DMS 273 (cell line): ENCODE data around the gene EIF4E1B.
A peak's percentile ranks its signal among the peaks of the same experiment; 100 is the strongest.

Experiments used
- DNase-seq: peaks from one replicate; lab custom pipeline; 2025; ENCODE audit not compliant: unreplicated experiment; lab: John Stamatoyannopoulos, UW

EIF4E1B gene

DNA sequence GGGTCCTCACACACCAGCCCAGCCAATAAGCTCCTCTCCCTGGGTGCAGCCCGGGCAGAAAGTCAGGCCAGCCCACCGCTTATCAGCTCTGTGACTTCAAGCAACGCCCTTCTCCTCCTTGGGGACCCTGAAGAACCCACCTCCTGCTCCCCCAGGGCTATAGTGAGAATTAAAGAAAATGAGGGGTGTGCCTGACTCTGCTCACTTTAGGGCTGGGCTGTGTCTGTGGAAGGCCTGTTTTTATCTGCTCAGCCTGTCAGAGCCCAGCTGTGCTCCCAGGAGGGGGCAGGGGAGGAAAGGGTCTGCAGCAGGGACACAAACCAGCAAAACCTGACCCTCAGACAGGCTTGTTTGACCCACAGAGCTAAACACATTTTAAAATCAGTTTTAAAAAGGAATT lies 24.4 kb upstream of the EIF4E1B start:
- peak; percentile 43 for DNase-seq

DNA sequence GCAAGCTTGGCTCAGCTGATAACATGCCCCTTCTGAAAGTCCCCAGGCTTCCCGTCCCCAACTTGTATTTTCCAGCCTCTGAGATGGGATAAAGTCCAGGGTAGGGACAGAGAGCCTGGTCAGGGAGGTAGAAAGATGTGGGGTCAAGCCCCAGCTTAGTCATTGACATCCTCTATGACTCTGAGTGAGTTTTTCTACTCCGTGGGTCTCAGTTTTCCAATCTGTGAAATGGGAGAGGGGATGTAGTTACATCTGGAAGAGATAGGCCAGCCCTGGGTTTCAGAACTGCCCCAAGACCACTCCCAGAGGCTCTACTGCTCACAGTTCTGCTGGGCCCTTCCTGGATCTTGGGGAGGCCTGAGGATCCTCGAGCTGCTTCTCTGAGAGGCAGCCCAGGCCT lies 23.6 kb upstream of the EIF4E1B start:
- DNase-seq: no peak

DNA sequence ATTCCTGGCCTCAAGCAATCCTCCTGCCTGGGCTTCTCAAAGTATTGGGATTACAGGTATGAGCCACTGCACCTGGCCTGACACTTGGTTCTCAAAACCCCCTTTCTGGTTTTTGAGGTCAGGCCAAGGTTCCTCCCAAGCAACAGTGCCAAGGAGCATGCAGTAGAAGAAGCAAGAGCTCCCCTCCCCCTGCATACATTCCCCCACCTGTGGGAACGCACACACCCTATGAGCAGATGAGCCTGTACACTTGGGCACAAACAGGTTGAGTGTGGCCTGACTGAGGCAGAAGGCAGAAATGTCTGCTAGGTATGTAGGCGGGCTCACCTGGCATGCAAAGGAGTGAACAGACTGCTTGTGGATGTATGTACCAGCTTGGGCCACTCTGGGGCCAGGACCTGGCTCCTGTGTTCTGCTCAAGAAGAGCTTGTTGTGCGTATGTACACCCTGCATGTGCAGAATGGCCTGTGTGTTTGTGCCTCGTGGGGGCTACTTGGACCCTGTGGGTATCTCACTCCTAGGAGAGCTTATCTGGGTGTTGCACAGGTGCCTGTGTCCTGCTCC lies 22.3 kb upstream of the EIF4E1B start:
- DNase-seq: no peak

DNA sequence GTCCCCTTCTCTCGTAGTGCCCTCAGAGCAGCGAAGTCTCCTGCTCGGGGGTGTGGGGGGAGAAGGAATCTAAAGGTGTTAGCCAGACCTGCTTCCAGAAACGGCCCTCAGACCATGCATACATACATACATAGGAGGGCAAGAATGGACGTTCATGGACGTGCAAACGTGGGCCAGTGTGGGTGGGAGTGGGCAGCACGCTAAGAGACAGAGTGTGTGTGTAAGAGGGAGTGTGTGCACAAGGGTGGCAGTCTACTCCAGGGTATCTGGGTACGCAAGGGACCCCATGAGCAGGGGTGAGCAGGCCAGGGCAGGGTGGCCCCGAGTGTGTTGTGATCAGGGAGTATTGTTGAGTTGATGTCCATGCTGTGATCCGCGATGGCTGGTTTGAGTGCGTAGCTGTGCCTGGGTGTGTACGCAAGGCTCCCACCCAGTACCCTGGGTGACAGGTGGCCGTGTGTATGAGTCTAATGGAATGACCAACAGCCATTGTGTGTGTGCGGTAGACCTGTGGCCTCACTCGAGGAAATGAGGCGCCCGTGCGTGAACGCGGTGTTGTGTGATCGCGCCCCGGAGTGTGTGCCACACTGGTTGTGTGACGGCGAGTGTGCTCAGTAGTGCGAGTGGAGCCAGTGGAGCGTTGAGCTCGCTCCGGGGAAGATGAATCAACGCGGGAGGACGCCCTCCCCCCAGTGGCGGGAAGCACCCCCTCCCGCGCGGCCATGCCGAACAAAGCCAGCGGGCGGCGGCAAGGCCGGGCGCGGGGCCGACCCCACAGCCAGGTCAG lies 21.3 kb upstream of the EIF4E1B start:
- DNase-seq: peak; percentile 71

DNA sequence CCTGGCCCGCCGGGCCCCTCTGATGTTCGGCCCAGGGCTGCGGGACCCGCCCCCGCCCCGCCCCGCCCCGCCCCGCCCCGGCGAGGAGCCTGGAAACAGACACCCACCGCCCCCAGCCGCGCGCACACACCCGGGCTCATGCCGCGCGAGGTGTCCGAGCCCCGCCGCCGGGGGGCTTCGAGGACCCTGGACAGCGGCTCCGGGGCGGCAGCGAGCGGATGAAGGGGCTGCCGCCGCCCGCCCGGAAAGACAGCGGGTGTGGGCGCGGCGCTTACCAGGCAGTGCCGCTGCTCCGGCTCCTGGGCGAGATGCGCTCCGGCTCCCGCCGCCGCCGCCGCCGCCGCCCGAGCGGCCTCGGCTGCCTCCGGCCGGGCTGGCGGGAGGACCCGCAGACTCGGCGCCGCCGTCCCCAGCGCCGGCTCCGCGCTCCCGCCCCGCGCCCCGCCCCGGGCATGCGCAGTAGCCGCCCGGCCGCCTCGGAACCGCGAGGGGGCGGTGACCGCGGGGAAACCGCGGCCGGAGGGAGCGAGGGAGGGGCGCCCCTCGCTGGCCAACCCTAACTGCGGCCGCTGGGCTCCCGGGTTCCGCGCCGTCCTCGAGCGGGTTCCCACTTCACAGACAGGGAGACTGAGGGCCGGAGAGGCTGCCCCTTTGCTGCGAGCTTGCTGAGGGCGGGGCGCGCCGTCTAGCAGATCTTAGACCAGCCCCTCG lies 20.6 kb upstream of the EIF4E1B start, which contains the start of gene GPRIN1:
Gene GPRIN1, minus strand, starts transcription at position 433 of the 711 bp plus-strand sequence. CDS start 10,322 bp downstream, outside the sequence.
- DNase-seq: peak; percentile 90

DNA sequence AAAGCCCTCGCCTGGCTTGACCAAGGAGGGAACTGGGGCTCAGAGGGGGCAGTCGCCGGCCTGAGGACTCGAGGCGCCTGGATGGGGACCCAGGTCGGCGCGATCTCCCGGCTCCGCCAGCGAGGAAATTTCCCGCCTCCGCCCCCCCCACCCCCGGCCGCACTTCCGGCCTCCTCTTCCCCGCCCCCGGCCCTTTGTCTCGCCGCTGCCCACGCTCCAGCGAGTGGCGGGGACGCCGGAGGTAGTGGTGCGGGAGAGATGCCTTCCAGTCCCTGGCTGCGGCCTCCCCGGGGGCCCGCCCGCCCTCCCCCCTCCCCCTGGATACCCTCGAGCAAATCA lies 20.1 kb upstream of the EIF4E1B start:
- peak; percentile 67 for DNase-seq

DNA sequence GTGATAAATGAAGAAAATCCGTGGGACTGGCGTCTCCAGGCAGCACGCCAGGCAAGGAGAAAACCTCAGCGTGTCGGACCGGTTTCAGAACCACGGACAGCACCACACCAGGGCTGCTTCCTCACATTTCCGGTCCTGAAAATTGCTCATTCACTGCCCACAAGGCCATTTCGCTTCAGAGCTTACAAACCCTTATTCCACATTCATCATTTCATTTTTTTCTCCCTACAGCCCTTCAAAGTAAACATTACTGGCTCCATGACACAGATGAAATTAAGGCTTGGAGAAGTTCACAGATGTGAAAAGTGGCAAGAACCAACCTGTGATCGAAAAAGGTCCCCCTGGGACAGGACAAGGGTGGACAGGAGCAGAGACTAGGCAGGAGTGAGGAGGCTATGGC lies 19.0 kb upstream of the EIF4E1B start:
- DNase-seq: peak; percentile 55

DNA sequence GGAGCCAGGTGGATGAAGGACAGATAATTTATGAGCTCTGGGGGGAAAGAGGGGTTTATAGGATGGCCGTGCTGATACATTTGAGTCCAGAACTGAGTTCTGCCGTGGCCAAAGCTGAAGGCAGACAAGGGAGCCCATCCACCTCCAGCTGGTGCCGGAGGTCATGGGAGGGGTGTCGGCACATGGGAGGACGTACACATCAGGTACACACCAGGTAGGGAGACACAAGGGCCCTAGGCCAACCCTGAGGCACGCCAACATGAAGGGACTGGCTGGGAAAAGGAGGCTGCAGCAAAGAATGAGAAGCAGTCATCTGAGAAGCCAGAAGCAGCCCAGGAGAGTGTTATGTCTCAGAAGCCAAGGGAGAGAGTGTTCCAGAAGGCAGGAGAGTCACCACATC lies 18.5 kb upstream of the EIF4E1B start:
- no peak for DNase-seq

DNA sequence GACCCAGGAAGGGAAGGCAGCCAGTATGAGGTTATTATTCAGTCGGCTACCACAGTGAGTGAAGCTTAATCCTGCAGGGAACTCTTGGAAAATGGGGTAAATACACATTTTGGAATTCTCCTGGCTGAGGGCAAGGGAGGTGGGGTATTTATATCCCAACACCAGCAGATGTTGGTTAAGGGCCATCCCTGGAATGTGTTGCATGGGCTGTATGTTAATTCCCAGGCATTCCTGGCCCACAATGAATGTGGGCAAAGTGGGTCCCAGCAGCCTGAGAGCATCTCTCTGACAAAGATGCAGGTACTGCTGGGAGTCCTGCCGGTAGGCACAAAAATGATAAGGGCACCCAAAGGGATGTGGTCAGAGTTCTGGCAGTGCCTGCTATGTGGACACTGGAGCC lies 17.6 kb upstream of the EIF4E1B start:
- no peak for DNase-seq

DNA sequence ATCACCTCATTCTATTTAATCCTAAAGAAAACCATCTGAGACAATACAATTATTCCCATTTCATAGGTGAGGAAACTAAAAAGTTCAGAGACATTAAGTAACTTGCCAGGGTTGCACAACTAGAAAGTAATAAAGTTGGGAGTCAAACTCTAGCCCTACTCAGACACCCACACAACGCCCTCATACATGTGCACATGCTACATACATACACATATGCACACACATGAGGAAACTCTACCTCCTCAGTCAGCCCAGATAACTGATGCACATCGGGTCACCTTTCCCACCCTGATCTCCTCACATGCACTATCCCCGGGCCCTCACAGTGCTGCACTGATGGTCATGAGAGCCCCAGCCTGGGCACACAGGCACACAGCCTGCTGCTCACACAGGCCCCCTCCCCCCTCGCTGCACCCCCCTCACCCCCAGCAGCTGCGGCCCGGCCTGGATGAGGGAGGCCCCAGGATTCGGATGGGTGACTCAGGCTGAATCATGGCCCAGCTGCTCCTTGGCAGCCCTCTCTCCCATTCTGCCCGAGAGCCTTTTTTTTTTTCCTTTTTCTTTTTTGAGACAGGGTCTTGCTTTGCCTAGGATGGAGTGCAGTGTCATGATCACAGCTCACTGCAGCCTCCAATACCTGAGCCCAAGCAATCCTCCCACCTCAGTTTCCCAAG lies 15.5 kb upstream of the EIF4E1B start:
- peak; percentile 79 for DNase-seq

DNA sequence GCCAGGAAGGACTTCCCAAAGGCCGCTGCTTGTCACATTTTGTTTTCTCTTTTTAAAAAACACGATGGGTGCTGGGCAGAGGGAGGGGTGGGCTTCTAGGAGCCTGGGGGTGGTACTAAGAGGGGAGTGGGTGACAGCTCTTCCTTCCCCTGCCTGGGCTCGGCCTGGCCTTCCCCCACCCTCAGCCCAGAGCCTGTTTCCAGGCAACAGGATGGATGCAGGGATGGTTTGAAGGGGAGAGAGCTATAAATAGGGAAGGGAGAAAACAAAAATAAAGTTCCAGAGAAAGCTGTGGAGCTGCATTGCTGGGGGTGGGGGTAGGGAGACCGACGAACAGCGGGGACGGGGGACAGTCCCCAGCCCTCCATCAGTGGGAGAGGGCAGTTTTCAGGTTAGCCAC lies 14.0 kb upstream of the EIF4E1B start:
- DNase-seq: no peak

DNA sequence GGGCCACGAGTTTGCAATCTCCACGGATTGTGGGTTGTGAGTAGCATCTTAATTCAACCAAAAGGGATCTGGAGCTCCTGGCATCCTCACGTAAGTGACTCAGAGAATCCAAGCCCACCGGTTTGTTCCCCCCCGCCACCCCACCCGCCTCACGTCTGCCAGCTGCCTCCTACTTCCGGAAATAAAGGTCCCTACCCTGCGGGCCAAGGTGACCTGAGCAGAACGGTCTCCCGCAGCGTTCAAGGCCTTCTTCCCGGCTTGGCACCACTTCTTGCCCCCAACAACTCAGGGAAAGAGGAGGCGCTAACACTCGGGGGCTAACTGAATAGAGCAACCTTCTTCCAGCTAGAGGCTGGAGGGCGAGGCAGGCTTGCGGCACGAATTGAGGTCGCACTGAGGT lies 11.7 kb upstream of the EIF4E1B start:
- DNase-seq: no peak

DNA sequence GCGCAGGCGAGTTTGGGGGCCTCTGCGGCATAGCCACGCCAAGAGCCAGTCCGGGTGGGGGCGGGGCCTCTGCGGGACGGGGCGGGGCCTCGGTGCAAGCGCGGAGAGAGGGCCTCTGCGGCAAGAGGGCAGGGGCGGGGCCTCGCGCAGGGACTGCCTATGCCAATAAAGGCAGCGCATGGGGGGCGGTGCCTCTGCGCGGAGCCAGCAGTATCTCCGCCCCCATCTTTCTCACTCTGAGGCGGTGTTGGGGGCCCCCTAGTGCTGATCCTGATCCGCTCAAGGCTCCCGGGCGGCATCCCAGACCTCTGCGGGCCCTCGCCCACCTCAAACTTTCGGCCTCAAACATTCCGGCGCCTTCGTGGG lies 11.3 kb upstream of the EIF4E1B start:
- DNase-seq: peak; percentile 65

DNA sequence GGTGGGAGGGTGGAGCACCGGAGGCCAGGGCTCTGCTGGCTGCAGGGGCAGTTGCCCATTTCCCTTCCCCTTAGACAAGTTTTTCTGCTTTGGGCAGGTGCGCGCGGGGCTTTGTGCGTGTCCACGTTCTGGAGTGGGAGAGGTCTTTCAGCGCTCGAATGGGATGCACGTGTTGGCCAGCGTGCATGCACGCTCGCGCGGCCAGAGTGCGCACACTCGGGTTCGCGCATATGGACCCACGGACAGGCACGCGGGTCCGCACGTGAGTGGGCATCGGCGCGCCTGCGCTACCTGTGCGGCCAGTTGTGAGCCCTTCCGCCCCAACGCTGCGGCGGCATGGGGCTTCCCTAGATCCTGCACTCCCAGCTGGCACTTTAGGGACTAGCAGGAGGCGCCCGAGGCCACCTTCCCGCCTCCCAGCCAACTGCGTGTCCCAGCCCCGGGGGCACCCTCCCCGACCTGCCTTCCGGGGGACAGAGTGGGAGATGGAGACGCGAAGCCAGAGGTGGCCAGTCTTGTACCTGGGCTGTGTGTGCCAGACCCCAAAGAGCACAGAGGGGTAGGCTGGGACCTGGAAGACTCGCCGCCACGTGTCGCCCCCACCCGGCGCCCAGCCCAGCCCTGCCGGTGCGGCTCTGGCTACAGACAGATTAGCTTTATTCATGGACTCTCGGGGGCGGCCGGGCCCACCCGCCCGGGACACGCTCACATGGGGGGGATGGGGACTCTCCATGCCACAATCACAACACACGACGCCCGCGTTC lies 10.7 kb upstream of the EIF4E1B start:
- peak; percentile 50 for DNase-seq

DNA sequence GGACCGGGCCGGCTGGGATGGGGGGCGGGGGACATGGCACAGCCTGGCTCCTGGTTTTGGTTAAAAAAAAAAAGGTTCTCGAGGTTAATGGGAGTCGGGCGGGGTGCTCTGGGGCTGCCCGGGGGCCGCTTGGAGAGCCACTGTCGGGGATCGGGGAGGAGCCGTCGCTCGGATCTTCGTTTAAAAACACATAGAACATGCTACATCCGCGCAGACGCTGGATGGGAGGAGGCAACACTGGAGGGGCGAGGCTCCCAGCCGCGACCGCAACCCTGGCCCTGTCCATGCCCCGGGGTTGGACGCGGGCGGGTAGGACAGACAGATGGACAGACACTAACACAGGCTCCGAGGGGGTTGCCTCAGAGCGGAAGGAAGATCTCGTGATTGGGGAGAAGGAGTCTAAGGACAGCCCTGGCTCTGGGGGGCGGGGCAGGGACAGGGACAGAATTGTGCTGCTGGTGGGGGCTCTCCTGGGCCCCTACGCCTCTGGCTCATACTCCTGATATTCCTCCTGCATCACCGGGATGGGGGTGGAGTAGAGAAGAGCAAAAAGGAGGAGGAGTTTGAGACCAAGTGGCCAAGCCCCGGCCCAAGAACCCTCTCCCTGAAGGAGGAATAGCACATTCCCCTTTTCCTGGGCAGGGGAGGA lies 10.0 kb upstream of the EIF4E1B start:
- DNase-seq: peak; percentile 75

DNA sequence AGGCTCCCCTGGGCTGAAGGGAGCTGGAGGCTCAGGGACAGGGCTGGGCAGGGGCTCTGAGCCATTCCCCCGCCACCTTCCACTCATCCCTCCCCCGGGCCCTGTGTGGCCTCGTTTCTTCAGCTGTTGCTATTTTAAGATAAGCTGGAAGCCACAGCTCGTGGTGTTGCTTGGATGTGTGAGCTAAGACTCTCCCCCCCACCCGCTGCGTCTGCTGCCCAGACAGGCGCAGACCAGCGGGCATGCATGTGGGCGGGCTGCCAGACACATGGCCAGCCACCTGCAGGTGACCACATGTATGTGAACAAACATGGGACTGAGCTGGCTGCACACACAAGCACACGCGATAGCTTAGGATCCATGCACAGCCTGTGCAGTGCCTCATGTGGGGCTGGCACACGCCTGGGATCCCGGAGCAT lies 8.8 kb upstream of the EIF4E1B start:
- DNase-seq: peak; percentile 43

DNA sequence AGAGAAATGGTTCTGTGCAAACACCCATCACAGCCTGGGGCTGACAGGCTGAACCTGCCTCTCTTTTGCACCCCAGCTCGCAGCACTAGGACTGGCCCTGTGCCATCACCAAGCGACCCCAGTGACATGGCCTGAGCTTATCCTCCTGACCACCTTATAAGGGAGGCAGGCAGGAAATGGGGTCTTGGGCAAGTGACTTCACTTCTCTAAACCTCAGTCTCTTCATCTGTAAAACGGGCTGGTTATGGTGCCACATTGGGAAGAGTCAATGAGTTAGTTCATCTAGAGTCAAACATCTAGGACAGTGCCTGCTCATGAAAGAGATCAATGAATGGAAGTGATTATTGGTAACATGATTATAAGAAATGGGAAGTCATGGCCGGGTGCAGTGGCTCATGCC lies 6.3 kb upstream of the EIF4E1B start:
- DNase-seq: no peak

DNA sequence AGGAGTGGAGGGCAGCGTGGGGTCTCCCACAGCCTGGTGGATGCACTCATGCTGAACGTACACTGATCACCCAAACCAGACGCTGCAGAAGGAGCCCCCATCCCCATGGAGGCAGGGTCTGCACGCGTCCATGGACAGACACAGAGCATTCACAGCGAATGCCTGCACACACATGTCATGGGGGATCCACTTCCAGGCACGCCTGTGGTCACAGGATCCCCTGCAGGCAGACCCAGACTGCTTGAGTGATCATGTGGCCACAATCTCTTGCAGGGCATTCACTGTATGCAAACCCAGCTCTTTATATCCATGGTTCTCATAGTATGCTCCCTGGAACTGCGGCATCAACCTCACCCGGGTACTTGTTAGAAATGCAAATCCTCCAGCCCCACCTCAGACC lies 5.5 kb upstream of the EIF4E1B start:
- no peak for DNase-seq

DNA sequence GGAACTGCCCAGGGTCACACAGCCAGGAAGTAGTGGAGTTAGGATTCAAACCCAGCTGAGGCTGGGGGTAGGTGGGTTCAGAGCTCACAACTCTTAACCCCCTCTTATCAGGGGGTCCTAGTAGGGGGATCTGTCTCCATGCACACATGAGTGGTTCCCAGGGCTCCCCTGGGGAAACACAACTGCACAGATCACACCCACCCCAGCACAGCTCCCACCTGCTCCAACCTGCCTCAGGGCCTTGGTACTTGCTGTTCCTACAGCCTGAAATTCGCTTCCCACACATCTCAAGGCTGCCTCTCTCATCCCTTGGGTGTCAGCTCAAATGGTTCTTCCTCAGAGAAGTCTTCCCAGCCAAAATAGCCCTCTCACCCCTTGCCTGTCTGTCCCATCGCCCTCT lies 5.0 kb upstream of the EIF4E1B start:
- no peak for DNase-seq
